AG04449 (cell line): ENCODE measurements around the gene UBE2L5.

Source experiments
- CTCF ChIA-PET: fragments of 350-600 bp; formaldehyde crosslinking; extraction: SDS; loops from one replicate; lab custom pipeline; 2021; ENCODE audit warnings: antibody characterized with exemption; lab: Yijun Ruan, JAX
- POLR2A ChIA-PET: fragments of 400-600, 350-600 bp; formaldehyde crosslinking; extraction: SDS; loops from one replicate; lab custom pipeline; 2020; ENCODE audit warnings: antibody characterized with exemption, inconsistent platforms; lab: Yijun Ruan, JAX
- DNase-seq: peaks from one replicate; pipeline ENCODE4 v3.0.0-alpha.2; 2010; ENCODE audit warnings: low read depth, low spot score
- H3K4me3 ChIP-seq: 2 replicates; pipeline ENCODE4 v1.5.1; 2011; ENCODE audit warnings: low read depth, mild to moderate bottlenecking, control low read depth, low read length
- TF ChIP-seq, protein P1 (sequence below): IDR thresholded peaks from one replicate; pipeline ENCODE4 v1.5.1; 2011; ENCODE audit warnings: mild to moderate bottlenecking, moderate library complexity, low read length, control low read depth, inconsistent platforms; ENCODE audit not compliant: insufficient read depth; ENCODE audit errors: missing control alignments

Gene UBE2L5

DNA sequence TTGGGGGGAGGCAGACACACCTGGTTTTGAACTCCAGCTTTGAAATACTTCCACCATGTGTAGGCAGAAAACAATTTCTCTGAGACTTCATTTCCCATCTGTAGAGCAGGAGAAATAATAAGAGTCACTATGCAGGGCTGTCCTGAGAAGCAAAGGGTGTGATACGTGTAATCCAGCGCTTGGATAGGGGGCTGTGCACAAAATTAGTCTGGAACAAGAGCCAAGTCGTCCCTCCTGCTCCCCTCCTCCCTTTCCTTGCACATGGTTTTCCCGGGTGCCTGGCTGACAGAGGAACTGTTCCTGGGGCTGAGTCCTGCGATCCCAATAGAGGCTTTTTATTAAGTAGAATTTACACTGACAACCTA, 29.6 kb upstream of the UBE2L5 start:
- no peak overlapping the region for H3K4me3 ChIP-seq
- POLR2A ChIA-PET: no interaction called here
- TF ChIP-seq, protein P1, sequence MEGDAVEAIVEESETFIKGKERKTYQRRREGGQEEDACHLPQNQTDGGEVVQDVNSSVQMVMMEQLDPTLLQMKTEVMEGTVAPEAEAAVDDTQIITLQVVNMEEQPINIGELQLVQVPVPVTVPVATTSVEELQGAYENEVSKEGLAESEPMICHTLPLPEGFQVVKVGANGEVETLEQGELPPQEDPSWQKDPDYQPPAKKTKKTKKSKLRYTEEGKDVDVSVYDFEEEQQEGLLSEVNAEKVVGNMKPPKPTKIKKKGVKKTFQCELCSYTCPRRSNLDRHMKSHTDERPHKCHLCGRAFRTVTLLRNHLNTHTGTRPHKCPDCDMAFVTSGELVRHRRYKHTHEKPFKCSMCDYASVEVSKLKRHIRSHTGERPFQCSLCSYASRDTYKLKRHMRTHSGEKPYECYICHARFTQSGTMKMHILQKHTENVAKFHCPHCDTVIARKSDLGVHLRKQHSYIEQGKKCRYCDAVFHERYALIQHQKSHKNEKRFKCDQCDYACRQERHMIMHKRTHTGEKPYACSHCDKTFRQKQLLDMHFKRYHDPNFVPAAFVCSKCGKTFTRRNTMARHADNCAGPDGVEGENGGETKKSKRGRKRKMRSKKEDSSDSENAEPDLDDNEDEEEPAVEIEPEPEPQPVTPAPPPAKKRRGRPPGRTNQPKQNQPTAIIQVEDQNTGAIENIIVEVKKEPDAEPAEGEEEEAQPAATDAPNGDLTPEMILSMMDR: no peak
- DNase-seq: no peak
- CTCF ChIA-PET: no interaction called here

DNA sequence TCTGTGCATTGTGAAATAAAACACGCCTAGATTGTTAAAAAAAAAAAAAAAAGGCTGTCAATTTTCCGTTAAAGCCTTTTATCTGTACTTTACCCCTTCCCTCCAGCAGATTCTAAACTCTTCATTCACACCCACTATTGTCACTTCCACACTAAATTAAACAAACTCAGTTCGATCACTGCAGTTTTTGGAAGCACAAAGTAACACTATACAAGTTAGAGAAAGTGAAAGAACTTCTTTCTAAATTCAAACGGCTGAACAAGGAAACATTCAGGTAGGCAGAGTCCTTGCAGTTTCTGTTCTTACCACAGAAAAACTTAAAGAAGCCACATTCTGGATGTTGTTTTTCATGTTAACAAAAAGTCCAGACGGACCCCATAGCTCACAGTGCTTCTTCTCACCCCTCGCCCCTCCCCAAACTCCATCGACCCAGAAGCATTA, 27.5 kb upstream of the UBE2L5 start:
- TF ChIP-seq, protein P1: no peak
- no peak for DNase-seq
- CTCF ChIA-PET: interaction anchor here (1.1 to 4.6 kb wide), 6 partner anchors 9 to 262 kb away, joined by 3 to 27 read pairs (median 5); no protein-coding TSS in a partner anchor
- peak overlapping the region; percentile 53 for H3K4me3 ChIP-seq
- POLR2A ChIA-PET: interaction anchor here (0.6 to 1.0 kb wide), 3 partner anchors 19 to 223 kb away, joined by 3 to 4 read pairs (median 4); partner anchors contain the start of gene USPL1

DNA sequence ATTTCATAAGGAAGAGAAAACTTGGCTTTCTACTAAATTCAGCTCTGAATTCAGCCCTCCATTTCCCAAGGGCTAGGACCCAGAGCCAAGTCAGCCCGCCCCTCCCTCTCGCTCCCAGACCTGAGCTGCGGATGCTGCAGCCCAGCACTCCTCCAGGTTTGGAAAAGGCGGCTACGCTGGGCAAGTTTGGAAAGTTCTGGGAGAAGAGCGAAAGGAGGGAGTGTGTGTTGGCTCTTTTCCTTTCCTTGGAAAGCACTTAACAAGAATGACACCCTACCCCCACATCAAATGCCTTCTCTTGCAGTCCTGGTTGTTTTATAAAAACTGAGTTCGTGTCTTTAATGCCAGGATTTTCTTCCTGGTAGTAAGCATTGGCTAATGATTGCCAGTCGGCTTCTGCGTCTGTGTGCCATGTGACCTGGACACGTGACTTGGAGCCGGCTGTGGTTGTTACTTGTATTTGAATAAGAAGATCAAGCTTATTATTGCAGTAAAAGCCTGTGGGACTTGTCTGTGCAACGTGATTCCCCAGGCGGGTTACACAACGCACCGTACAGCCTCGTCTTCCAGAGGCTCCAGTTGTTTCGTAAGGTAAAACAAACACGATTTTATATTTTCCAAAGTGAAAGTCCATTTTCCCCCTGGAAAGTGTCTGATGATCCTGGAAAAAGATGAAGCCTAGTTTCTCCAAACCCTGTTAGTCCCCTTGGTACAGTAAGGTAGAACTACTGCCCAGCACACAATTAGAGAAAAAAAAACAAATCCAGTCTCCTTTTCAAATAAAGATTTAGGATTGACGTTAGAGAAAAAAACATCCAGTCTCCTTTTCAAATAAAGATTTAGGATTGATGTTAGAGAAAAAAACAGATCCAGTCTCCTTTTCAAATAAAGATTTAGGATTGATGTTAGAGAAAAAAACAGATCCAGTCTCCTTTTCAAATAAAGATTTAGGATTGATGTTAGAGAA, 26.8 kb upstream of the UBE2L5 start:
- CTCF ChIA-PET: interaction anchor here (1.1 to 4.6 kb wide), 5 partner anchors 10 to 263 kb away, joined by 3 to 27 read pairs (median 6); no protein-coding TSS in a partner anchor
- peak; percentile 83 for DNase-seq
- POLR2A ChIA-PET: interaction anchor here (0.6 kb wide), 1 partner anchor 222 kb away, joined by 3 read pairs; the partner anchor contains the start of gene USPL1
- H3K4me3 ChIP-seq: peak overlapping the region; percentile 53
- TF ChIP-seq, protein P1: no peak

DNA sequence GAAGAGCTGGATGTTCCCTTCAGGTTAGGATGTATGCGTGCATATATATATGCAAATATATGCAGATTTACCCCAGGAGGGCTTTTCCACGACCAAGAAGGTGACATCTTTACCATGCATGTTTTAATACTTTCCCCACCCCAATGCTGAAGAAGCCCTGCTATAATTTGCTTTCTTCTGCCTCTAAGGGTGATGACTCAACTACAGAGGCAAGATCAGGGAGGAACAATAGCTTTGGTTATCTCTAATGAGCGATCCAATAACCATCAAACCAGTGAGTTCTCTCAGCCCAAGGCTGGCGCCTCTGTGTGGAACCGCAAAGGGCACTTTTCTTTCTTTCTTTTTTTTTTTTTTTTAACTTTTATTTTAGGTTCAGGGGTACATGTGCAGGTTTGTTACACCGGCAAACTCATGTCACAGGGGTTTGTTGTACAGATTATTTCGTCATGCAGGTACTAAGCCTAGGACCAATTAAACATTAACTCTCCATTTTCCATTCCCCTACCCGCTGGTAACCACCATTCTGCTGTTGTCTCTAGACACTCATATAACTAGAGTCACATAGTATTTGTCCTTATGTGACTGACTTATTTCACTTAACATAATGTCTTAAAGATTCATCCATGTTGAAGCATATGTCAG, 25.7 kb upstream of the UBE2L5 start:
- CTCF ChIA-PET: interaction anchor here (1.7 to 4.6 kb wide), 2 partner anchors 11 to 264 kb away, joined by 6 to 27 read pairs; no protein-coding TSS in a partner anchor
- no peak for DNase-seq
- TF ChIP-seq, protein P1: no peak
- POLR2A ChIA-PET: no interaction called here
- H3K4me3 ChIP-seq: no peak overlapping the region

DNA sequence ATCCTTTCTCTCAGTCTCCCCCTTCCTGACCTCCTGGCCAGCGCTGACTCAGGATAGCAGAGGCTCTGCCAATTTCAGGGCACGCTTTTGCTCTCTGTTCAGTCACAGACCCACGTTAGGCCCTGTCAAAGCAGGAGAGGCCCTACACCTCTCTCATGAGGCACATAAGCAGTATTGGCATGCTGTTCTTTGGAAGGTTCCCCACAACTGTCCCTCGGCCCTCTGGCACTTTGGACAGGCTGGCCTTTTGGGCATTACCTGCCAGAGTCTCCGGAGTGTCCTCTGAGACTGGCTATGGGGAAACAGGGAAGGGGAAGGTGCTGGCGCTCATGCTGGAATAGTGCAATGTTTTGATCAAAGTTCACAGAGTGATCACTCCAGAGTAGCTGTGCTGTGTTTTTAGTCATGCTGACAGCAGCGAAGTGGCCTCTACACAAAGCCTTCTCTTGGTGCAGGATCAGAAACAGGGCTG, 23.7 kb upstream of the UBE2L5 start:
- TF ChIP-seq, protein P1: no peak
- H3K4me3 ChIP-seq: no peak overlapping the region
- DNase-seq: no peak
- ChIA-PET CTCF (interaction anchor here (4.6 kb wide), 1 partner anchor 9 kb away, joined by 27 read pairs; no protein-coding TSS in a partner anchor), POLR2A (no interaction called here)
